ENCODE results near the gene LTB4R2.

LTB4R2 gene

DNA sequence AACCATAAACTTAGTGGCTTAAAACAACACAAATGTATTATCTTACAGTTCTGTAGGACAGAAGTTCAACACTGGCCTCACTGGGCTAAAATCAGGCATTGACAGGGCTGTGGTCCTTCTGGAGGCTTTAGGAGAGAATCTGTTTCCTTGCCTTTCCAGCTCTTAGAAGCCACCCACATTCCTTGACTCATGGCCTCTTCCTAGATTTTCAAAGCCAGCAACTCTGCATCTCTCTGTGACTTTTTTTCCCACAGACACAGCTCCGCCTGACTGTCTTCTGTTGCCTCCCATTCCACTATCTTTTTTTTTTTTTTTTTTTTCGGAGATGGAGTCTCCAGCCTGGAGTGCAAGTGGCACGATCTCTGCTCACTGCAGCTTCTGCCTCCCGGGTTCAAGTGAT lies 46.3 kb downstream of the LTB4R2 start:
- no peak overlapping the region for H3K27ac ChIP-seq
- TF ChIP-seq CTCF (IDR thresholded peaks at IDR 0.05) (no peak), ZFX (IDR thresholded peaks at IDR 0.05; ENCODE audit: borderline replicate concordance) (no peak)

DNA sequence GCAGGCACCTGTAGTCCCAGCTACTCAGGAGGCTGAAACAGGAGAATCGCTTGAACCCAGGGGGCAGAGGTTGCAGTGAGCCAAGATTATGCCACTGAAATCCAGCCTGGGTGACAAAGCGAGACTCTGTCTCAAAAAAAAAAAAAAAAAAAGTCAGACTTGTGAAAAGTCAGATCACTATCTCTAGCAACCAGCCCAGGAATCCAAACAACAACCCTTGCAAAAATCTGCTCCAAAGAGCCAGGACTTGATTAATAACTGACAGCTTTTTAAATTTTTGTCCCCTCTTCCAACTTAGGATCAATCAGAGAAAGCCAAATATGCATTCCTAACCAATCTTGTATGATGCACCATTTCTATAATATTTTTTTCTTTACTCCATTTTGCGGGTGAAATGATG lies 50.3 kb downstream of the LTB4R2 start:
- TF ChIP-seq ZFX (IDR thresholded peaks at IDR 0.05; ENCODE audit: borderline replicate concordance), result no peak
- no peak for TF ChIP-seq CTCF (IDR thresholded peaks at IDR 0.05)
- no peak overlapping the region for H3K27ac ChIP-seq

- no peak overlapping the region for H3K27ac ChIP-seq
- TF ChIP-seq ZFX (IDR thresholded peaks at IDR 0.05; ENCODE audit: borderline replicate concordance) (no peak), CTCF (IDR thresholded peaks at IDR 0.05) (no peak)
Observed at GRCh38 chr14:24361326-24361725, 51.4 kb downstream of the LTB4R2 start.

All from 22Rv1 (cell line).